ENCODE data around the gene ACTR8.

DNA sequence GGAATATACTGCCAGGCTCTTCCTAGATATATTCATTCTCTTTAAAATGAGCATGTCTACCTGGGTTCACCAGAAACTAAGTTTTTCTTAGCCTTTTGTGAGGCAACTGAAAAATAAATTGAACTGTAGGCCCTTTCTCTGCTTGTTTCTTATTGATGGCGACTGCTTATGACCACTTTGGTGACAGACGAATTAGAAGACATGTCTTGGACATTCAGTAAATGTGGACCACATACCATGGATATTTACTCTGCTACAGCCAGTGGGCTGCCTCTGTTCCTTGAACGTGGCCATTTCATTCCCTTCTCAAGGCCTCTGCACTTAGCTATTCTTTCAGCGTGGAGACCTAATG, 10.3 kb upstream of the ACTR8 start:
- TF ChIP-seq, protein P1, sequence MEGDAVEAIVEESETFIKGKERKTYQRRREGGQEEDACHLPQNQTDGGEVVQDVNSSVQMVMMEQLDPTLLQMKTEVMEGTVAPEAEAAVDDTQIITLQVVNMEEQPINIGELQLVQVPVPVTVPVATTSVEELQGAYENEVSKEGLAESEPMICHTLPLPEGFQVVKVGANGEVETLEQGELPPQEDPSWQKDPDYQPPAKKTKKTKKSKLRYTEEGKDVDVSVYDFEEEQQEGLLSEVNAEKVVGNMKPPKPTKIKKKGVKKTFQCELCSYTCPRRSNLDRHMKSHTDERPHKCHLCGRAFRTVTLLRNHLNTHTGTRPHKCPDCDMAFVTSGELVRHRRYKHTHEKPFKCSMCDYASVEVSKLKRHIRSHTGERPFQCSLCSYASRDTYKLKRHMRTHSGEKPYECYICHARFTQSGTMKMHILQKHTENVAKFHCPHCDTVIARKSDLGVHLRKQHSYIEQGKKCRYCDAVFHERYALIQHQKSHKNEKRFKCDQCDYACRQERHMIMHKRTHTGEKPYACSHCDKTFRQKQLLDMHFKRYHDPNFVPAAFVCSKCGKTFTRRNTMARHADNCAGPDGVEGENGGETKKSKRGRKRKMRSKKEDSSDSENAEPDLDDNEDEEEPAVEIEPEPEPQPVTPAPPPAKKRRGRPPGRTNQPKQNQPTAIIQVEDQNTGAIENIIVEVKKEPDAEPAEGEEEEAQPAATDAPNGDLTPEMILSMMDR (conservative IDR thresholded peaks at IDR 0.05; ENCODE audit: low read length) = no peak
- TF ChIP-seq EZH2phosphoT487 (IDR thresholded peaks at IDR 0.05; ENCODE audit: borderline replicate concordance) = no peak
